NCI-H1105 (cell line): Measurements from ENCODE around the gene DKC1.
"Not testable (repeated sequence)": the region's sequence is repeated elsewhere in the genome, so short reads cannot be mapped to it uniquely, and the experiment has no call there.

Experiments used
- DNase-seq: peaks from one replicate; lab custom pipeline; 2025; lab: John Stamatoyannopoulos, UW

Gene DKC1

GRCh38 chrX:154818916-154819770, 56.5 kb downstream of the DKC1 start:
- DNase-seq = no peak

- no peak for DNase-seq
Observed at GRCh38 chrX:154819771-154820341, 57.2 kb downstream of the DKC1 start.

DNA sequence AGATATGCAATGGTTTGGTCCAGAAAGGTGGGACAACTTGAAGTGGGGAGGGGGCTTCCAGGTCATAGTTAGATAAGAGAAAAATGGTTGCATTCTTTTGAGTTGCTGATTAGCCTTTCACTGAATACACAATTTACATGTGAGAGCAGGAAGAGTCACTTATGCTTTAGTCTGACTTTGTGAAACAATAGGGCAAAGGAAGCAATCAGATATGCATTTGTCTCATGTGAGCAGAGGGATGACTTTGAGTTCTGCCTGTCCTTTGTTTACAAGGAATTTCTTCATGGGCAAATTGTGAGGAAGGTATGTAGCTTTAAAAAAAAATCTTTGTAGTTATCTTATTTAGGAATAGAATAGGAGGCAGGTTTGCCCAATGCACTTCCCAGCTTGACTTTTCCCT, 58.9 kb downstream of the DKC1 start:
- DNase-seq = no peak

DNA sequence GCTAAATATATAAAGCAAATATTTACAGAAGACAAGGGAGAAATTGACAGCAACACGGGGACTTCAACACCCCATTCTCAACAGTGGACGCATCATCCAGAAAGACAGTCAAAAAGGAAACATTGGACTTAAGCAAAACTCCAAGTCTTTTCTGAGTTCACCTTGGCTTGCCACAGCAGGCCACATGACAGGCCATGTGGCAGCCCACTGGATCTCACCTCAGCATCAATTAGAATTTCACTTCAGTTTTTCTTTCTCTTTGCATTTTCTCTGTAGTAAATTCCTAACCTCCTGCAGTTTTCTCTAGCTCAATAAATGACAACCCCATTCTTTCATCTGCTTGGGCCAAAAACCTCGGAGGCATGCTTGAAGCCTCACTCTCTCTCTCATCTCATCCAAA, 59.4 kb downstream of the DKC1 start:
- no peak for DNase-seq

DNA sequence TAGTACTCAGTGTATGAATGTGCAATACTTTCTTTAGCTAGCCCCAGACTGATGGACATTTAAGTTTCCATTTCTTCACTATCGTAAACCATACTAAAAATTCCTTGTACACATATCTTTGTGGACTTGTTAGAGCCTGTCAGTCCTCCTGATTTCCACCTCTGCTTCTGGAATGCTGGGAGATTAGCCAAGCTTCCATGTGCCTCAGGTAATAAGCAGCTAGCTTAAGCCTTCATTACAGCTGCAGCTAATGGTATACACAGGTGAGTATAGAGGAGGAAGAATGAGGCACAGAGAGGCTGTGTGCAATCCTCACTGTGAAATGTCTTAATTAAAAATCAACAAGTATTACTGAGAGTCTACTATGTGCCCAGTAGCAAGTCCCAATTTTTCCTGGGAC, 62.0 kb downstream of the DKC1 start:
- no peak for DNase-seq

- not testable (repeated sequence) for DNase-seq
Observed at GRCh38 chrX:154825586-154825985, 62.9 kb downstream of the DKC1 start.
